Endodermal cell (in vitro differentiated cells): ENCODE measurements around the gene C3. TPM values are rescaled to one million over a fixed set of nuclear protein-coding genes. Genes with fewer than 3 reads are reported as not detected.

Experiments
- DNase-seq: peaks from one replicate; pipeline ENCODE4 v3.0.0-alpha.2; 2017
- H3K27ac ChIP-seq: 2 replicates; pipeline ENCODE4 v1.5.1; 2013; ENCODE audit warnings: mild to moderate bottlenecking, low read depth, low read length, moderate library complexity
- H3K27me3 ChIP-seq: 2 replicates; pipeline ENCODE4 v1.6.1; 2013; ENCODE audit warnings: mild to moderate bottlenecking, low read length, moderate library complexity; ENCODE audit not compliant: insufficient read depth, control insufficient read depth, poor library complexity, severe bottlenecking
- H3K36me3 ChIP-seq: 2 replicates; pipeline ENCODE4 v1.7.0; 2013; ENCODE audit warnings: mild to moderate bottlenecking, low read length, moderate library complexity; ENCODE audit not compliant: control insufficient read depth, insufficient read depth
- H3K4me1 ChIP-seq: one replicate; pipeline ENCODE4 v1.7.0; 2013; ENCODE audit warnings: low read length; ENCODE audit not compliant: control insufficient read depth, insufficient read depth
- H3K4me3 ChIP-seq: 2 replicates; pipeline ENCODE4 v1.5.1; 2013; ENCODE audit warnings: mild to moderate bottlenecking, low read length, moderate library complexity
- H3K9ac ChIP-seq: 2 replicates; pipeline ENCODE4 v1.6.1; 2013; ENCODE audit warnings: mild to moderate bottlenecking, low read length, moderate library complexity; ENCODE audit not compliant: poor library complexity, severe bottlenecking; ENCODE audit errors: extremely low read depth
- H3K9me3 ChIP-seq: 2 replicates; pipeline ENCODE4 v1.6.1; 2013; ENCODE audit warnings: mild to moderate bottlenecking, low read length, moderate library complexity; ENCODE audit not compliant: control insufficient read depth
- H3K27ac Mint-ChIP-seq: 2 replicates; pipeline ENCODE4 v1.8.0; 2020; ENCODE audit warnings: mixed read lengths
- H3K27me3 Mint-ChIP-seq: 2 replicates; pipeline ENCODE4 v1.8.0; 2021; ENCODE audit warnings: mild to moderate bottlenecking, mixed read lengths; ENCODE audit not compliant: insufficient read depth
- H3K36me3 Mint-ChIP-seq: 2 replicates; pipeline ENCODE4 v1.8.0; 2020; ENCODE audit warnings: low read depth, mixed read lengths
- H3K4me1 Mint-ChIP-seq: 2 replicates; pipeline ENCODE4 v1.8.0; 2020; ENCODE audit warnings: mixed read lengths
- H3K4me3 Mint-ChIP-seq: 2 replicates; pipeline ENCODE4 v1.8.0; 2020; ENCODE audit warnings: mild to moderate bottlenecking, moderate library complexity, mixed read lengths
- H3K9me3 Mint-ChIP-seq: 2 replicates; pipeline ENCODE4 v1.8.0; 2020; ENCODE audit warnings: mild to moderate bottlenecking, mixed read lengths
- CTCF ChIP-seq: fragments of 200-600 bp; sonication (generic); conservative IDR thresholded peaks from 2 replicates; pipeline ENCODE4 v1.5.0; 2021; ENCODE audit warnings: antibody characterized with exemption, mild to moderate bottlenecking
- whole genome bisulfite sequencing, 2 experiments: methylation state at CpG; one replicate each; pipeline versions ENCODE4 v1.1.5 to v1.1.7; 2013; ENCODE audit warnings: missing lambda C conversion rate in 2 of 2, mixed read lengths in 1 of 2; ENCODE audit not compliant: insufficient coverage in 1 of 2, insufficient read length in 1 of 2; 5-methylcytosine and 5-hydroxymethylcytosine counted together
- total RNA-seq, 2 donors: library from RNA; stranded (reverse); fragmentation: NEBNext Ultra II Directional in 1 of 2; extraction: Animal tissue kit (Norgen Biotek cat#: 25700) in 1 of 2; gene quantifications; 2 replicates in 1 of 2; 3 replicates in 1 of 2; pipeline ENCODE4 v1.2.1, GENCODE V29; 2021

The C3 gene
- total RNA-seq, 2 donors from 2014 or later = 13.7 to 23.5 TPM

GRCh38 chr19:6687114-6687513, 33.3 kb downstream of the C3 start:
- no peak overlapping the region for H3K27ac Mint-ChIP-seq
- Histone ChIP-seq H3K9ac (no peak overlapping the region), H3K36me3 (no peaks in the 10 kb centered on the region), H3K27ac (no peak overlapping the region), H3K9me3 (peaks cover 45% of the 10 kb centered on the region), H3K4me1 (no peaks in the 10 kb centered on the region), H3K4me3 (no peak overlapping the region), H3K27me3 (no peaks in the 10 kb centered on the region)
- H3K27me3 Mint-ChIP-seq = peaks cover 10% of the 10 kb centered on the region
- no peaks in the 10 kb centered on the region for H3K4me1 Mint-ChIP-seq
- DNase-seq = no peak
- no peak overlapping the region for H3K4me3 Mint-ChIP-seq
- WGBS, 2 experiments = 56 to 66% methylated on average over 4 to 5 of the region's 5 CpGs
- no peak for TF ChIP-seq CTCF
- H3K36me3 Mint-ChIP-seq = peaks cover under 1% of the 10 kb centered on the region
- H3K9me3 Mint-ChIP-seq = peaks cover 4% of the 10 kb centered on the region

GRCh38 chr19:6686628-6686975, 33.8 kb downstream of the C3 start:
- 69 to 74% methylated on average over 3 to 4 of the region's 4 CpGs for WGBS, 2 experiments
- peaks cover 15% of the 10 kb centered on the region for H3K27me3 Mint-ChIP-seq
- DNase-seq = no peak
- H3K4me1 ChIP-seq = no peaks in the 10 kb centered on the region
- H3K9ac ChIP-seq = no peak overlapping the region
- no peak overlapping the region for H3K4me3 Mint-ChIP-seq
- no peak for TF ChIP-seq CTCF
- H3K27ac Mint-ChIP-seq = no peak overlapping the region
- H3K9me3 Mint-ChIP-seq = peaks cover 4% of the 10 kb centered on the region
- peaks cover 50% of the 10 kb centered on the region for H3K9me3 ChIP-seq
- H3K36me3 ChIP-seq = no peaks in the 10 kb centered on the region
- H3K27ac ChIP-seq = no peak overlapping the region
- H3K4me1 Mint-ChIP-seq = no peaks in the 10 kb centered on the region
- no peaks in the 10 kb centered on the region for H3K36me3 Mint-ChIP-seq
- no peaks in the 10 kb centered on the region for H3K27me3 ChIP-seq
- no peak overlapping the region for H3K4me3 ChIP-seq

GRCh38 chr19:6685962-6686627, 34.4 kb downstream of the C3 start:
- 62 to 70% methylated on average over 9 to 15 of the region's 15 CpGs for WGBS, 2 experiments
- Histone ChIP-seq H3K4me3 (no peak overlapping the region), H3K27me3 (no peaks in the 10 kb centered on the region), H3K36me3 (no peaks in the 10 kb centered on the region), H3K4me1 (no peaks in the 10 kb centered on the region), H3K9ac (no peak overlapping the region), H3K9me3 (peaks cover 50% of the 10 kb centered on the region), H3K27ac (no peak overlapping the region)
- Mint-ChIP-seq H3K27ac (no peak overlapping the region), H3K36me3 (no peaks in the 10 kb centered on the region), H3K9me3 (peaks cover 4% of the 10 kb centered on the region), H3K27me3 (peaks cover 16% of the 10 kb centered on the region), H3K4me3 (no peak overlapping the region), H3K4me1 (no peaks in the 10 kb centered on the region)
- no peak for TF ChIP-seq CTCF
- DNase-seq = no peak
